H1 (cell line): ENCODE data around the gene MARCHF10. TPM values are rescaled to one million over a fixed set of nuclear protein-coding genes. Genes with fewer than 3 reads are reported as not detected.

Experiments
- CTCF ChIA-PET: fragments of 300-600 bp; sonication (Branson Sonifier 250); formaldehyde crosslinking; loops from one replicate; lab custom pipeline; 2021; ENCODE audit not compliant: partially characterized antibody; lab: Charles Lee
- POLR2A ChIA-PET: fragments of 300-600 bp; sonication (Branson Sonifier 250); formaldehyde crosslinking; loops from one replicate; lab custom pipeline; 2021; ENCODE audit warnings: inconsistent platforms; ENCODE audit not compliant: partially characterized antibody; lab: Charles Lee
- DNase-seq, 2 experiments: peaks; one replicate each; pipeline versions ENCODE4 v3.0.0 to v3.0.0-alpha.2; 2010 to 2022; ENCODE audit warnings: low spot score in 2 of 2, low read depth in 1 of 2, mixed read lengths in 1 of 2
- FAIRE-seq: peaks from 2 replicates; lab custom pipeline; 2011; peaks lifted over from hg19 to GRCh38; lab: Jason Lieb, UNC
- H2AFZ ChIP-seq: 2 replicates; pipeline ENCODE4 v1.8.1; 2012; ENCODE audit warnings: low read length, inconsistent platforms
- H2AK5ac ChIP-seq: 2 replicates; pipeline ENCODE4 v1.6.1; 2013; ENCODE audit warnings: low read depth, low read length
- H2BK120ac ChIP-seq: replicated peaks from 2 replicates; pipeline ENCODE3; 2013; ENCODE audit warnings: low read depth, low read length, inconsistent platforms
- H2BK12ac ChIP-seq: 2 replicates; pipeline ENCODE4 v1.6.1; 2013; ENCODE audit warnings: low read depth, low read length
- H2BK15ac ChIP-seq: 2 replicates; pipeline ENCODE4 v1.6.1; 2013; ENCODE audit warnings: low read length
- H2BK20ac ChIP-seq: 2 replicates; pipeline ENCODE4 v1.6.1; 2013; ENCODE audit warnings: low read length
- H2BK5ac ChIP-seq: 2 replicates; pipeline ENCODE4 v1.6.1; 2013; ENCODE audit warnings: low read depth, low read length
- H3K14ac ChIP-seq: 2 replicates; pipeline ENCODE4 v1.6.1; 2013; ENCODE audit warnings: inconsistent platforms; ENCODE audit not compliant: insufficient read length
- H3K18ac ChIP-seq: 2 replicates; pipeline ENCODE4 v1.6.1; 2013; ENCODE audit warnings: low read length; ENCODE audit errors: extremely low read depth
- H3K23ac ChIP-seq: 2 replicates; pipeline ENCODE4 v1.6.1; 2013; ENCODE audit warnings: inconsistent platforms; ENCODE audit not compliant: insufficient read length
- H3K23me2 ChIP-seq: 2 replicates; pipeline ENCODE4 v1.6.1; 2013; ENCODE audit warnings: low read depth, low read length
- H3K27ac ChIP-seq: 2 replicates; pipeline ENCODE4 v1.6.1; 2011; ENCODE audit warnings: low read depth, low read length, inconsistent platforms
- H3K27me3 ChIP-seq, 4 experiments: replicated peaks in 1 of 4; 1 replicate in 1 of 4; 2 replicates in 3 of 4; pipeline versions ENCODE4 v1.6.1 to v1.8.1; 2011 to 2013; ENCODE audit warnings: low read length in 3 of 4, mild to moderate bottlenecking in 3 of 4, inconsistent platforms in 2 of 4, mixed read lengths in 2 of 4, moderate library complexity in 1 of 4; ENCODE audit not compliant: control insufficient read depth in 3 of 4, insufficient read depth in 3 of 4; ENCODE audit errors: extremely low read depth in 1 of 4
- H3K36me3 ChIP-seq, 4 experiments: 2 replicates each; pipeline versions ENCODE4 v1.6.1 to v1.8.1; 2011 to 2013; ENCODE audit warnings: mild to moderate bottlenecking in 4 of 4, low read length in 3 of 4, moderate library complexity in 2 of 4, control low read depth in 1 of 4, inconsistent platforms in 1 of 4; ENCODE audit not compliant: insufficient read depth in 4 of 4, control insufficient read depth in 2 of 4
- H3K4ac ChIP-seq: replicated peaks from 2 replicates; pipeline ENCODE3; 2013; ENCODE audit warnings: low read length, low read depth, mixed read lengths, inconsistent platforms; ENCODE audit not compliant: insufficient read length
- H3K4me1 ChIP-seq, 4 experiments: replicated peaks in 1 of 4; 1 replicate in 1 of 4; 2 replicates in 3 of 4; pipeline versions ENCODE4 v1.6.1 to v1.8.1; 2011 to 2013; ENCODE audit warnings: low read length in 3 of 4, inconsistent platforms in 2 of 4, mixed read lengths in 1 of 4; ENCODE audit not compliant: insufficient read depth in 4 of 4, control insufficient read depth in 3 of 4
- H3K4me2 ChIP-seq, 2 experiments: 2 replicates each; pipeline versions ENCODE4 v1.6.1 to v1.8.1; 2011 to 2013; ENCODE audit warnings: low read depth in 2 of 2, low read length in 2 of 2, control low read depth in 1 of 2, inconsistent platforms in 1 of 2, mild to moderate bottlenecking in 1 of 2; ENCODE audit not compliant: insufficient read depth in 1 of 2
- H3K4me3 ChIP-seq, 4 experiments: fragments of 200-600, 300-600 bp in 1 of 4; sonication (generic), shearing (Covaris generic), sonication (Bioruptor Twin) in 1 of 4; 2 replicates each; pipeline versions ENCODE4 v1.5.1 to v1.8.1; 2011 to 2016; ENCODE audit warnings: low read length in 4 of 4, low read depth in 3 of 4, control low read depth in 2 of 4, inconsistent platforms in 2 of 4, mild to moderate bottlenecking in 2 of 4, mixed read lengths in 1 of 4, moderate library complexity in 1 of 4; ENCODE audit not compliant: insufficient read depth in 2 of 4; ENCODE audit errors: extremely low read depth in 1 of 4
- H3K56ac ChIP-seq: replicated peaks from 2 replicates; pipeline ENCODE3; 2013; ENCODE audit warnings: low read depth, mild to moderate bottlenecking, mixed read lengths, low read length, inconsistent platforms; ENCODE audit not compliant: insufficient read length
- H3K79me1 ChIP-seq: 2 replicates; pipeline ENCODE4 v1.6.1; 2013; ENCODE audit warnings: low read depth, low read length, control low read depth
- H3K79me2 ChIP-seq, 2 experiments: 2 replicates each; pipeline versions ENCODE4 v1.6.1 to v1.8.1; 2012 to 2013; ENCODE audit warnings: low read length in 2 of 2, mild to moderate bottlenecking in 2 of 2, inconsistent platforms in 1 of 2; ENCODE audit not compliant: insufficient read depth in 2 of 2, control insufficient read depth in 1 of 2
- H3K9ac ChIP-seq, 4 experiments: replicated peaks in 1 of 4; 1 replicate in 1 of 4; 2 replicates in 3 of 4; pipeline versions ENCODE4 v1.6.1 to v1.8.1; 2011 to 2013; ENCODE audit warnings: low read depth in 3 of 4, low read length in 3 of 4, control low read depth in 2 of 4, mild to moderate bottlenecking in 2 of 4, moderate library complexity in 2 of 4, inconsistent platforms in 1 of 4; ENCODE audit errors: extremely low read depth in 1 of 4
- H3K9me3 ChIP-seq, 2 experiments: 2 replicates each; pipeline versions ENCODE4 v1.6.1 to v1.8.1; 2012 to 2013; ENCODE audit warnings: mild to moderate bottlenecking in 2 of 2, moderate library complexity in 2 of 2, control low read depth in 1 of 2, inconsistent platforms in 1 of 2, low read depth in 1 of 2, low read length in 1 of 2, mixed read lengths in 1 of 2; ENCODE audit not compliant: insufficient read depth in 2 of 2
- H4K20me1 ChIP-seq, 2 experiments: replicated peaks in 1 of 2; 2 replicates each; pipeline versions ENCODE3 to v1.8.1; 2011 to 2013; ENCODE audit warnings: inconsistent platforms in 2 of 2, low read length in 2 of 2, mild to moderate bottlenecking in 1 of 2; ENCODE audit not compliant: insufficient read depth in 2 of 2, control insufficient read depth in 1 of 2
- H4K5ac ChIP-seq: 2 replicates; pipeline ENCODE4 v1.6.1; 2013; ENCODE audit warnings: low read length, low read depth, mixed read lengths, inconsistent platforms; ENCODE audit not compliant: insufficient read length
- H4K8ac ChIP-seq: 2 replicates; pipeline ENCODE4 v1.8.0; 2013; ENCODE audit warnings: mild to moderate bottlenecking, moderate library complexity, low read length, inconsistent platforms; ENCODE audit not compliant: insufficient read depth; ENCODE audit errors: extremely low read depth
- H4K91ac ChIP-seq: replicated peaks from 2 replicates; pipeline ENCODE3; 2013; ENCODE audit warnings: low read length, mixed read lengths, inconsistent platforms; ENCODE audit not compliant: insufficient read length
- CTBP2 ChIP-seq: IDR thresholded peaks from 2 replicates; pipeline ENCODE4 v1.7.0; 2011; ENCODE audit warnings: borderline replicate concordance, mild to moderate bottlenecking, moderate library complexity, mixed read lengths, low read length; ENCODE audit not compliant: insufficient read depth, insufficient read length
- FOSL1 ChIP-seq: IDR thresholded peaks from 2 replicates; pipeline ENCODE4 v1.6.1; 2011; ENCODE audit warnings: mild to moderate bottlenecking, low read depth, low read length, moderate library complexity; ENCODE audit not compliant: insufficient read depth
- WGBS, 2 experiments: shearing (Covaris generic) in 1 of 2; methylation state at CpG; one replicate each; pipeline versions ENCODE4 v1.1.6 to v1.1.7; 2013 to 2015; ENCODE audit warnings: low lambda C conversion rate in 2 of 2, mixed read lengths in 2 of 2, inconsistent platforms in 1 of 2, low coverage in 1 of 2, missing lambda C conversion rate in 1 of 2; ENCODE audit not compliant: insufficient replicate concordance in 2 of 2, insufficient coverage in 1 of 2, insufficient read length in 1 of 2; ENCODE audit errors: extremely low coverage in 1 of 2, missing lambda C conversion rate in 1 of 2; 5-methylcytosine and 5-hydroxymethylcytosine counted together
- polyA plus RNA-seq, 7 experiments: library from polyadenylated mRNA; depleted of rRNA in 3 of 7; stranded (reverse) in 5 of 7; unstranded in 2 of 7; fragments of >200 nt in 5 of 7; fragments of 200-250 nt in 2 of 7; gene quantifications; 1 replicate in 5 of 7; 2 replicates in 1 of 7; 4 replicates in 1 of 7; pipeline versions ENCODE4 v1.2.1 to v1.2.3, GENCODE V29; 2011 to 2013; ENCODE audit warnings: missing spikeins in 2 of 7, mixed read lengths in 2 of 7
- total RNA-seq: library from RNA; stranded (reverse); fragmentation: NEBNext Ultra II Directional; extraction: Animal tissue kit (Norgen Biotek cat#: 25700); gene quantifications from 2 replicates; pipeline ENCODE4 v1.2.1, GENCODE V29; 2021

Gene MARCHF10
- total and polyA plus RNA-seq, 2 of the 8 experiments (the other 6 are each of a cell fraction or from before 2014, with no cell fraction given), result 0.48 to 0.73 TPM

DNA sequence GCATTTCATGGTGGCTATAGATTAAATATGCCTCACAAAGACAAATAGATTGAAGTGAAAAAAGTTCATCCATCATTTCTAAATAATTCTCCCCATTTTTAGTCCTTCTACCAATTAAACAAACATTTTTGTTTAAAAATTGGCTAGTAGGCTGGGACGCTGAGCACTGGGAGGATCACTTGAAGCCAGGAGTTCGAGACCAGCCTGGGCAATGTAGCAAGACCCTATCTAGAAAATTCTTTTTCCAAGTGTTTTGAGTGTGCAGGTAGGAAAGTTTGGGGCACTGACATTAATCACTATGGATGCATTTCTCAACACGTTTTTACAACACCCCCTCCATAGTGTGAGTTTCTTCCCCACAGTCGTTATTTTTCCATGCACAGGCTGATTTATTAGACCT lies 123.9 kb downstream of the MARCHF10 start:
- Histone ChIP-seq H3K4me2 (no peak overlapping the region), H3K56ac (no peak overlapping the region), H3K9me3 (peaks cover 0 to 3% of the 10 kb centered on the region in 2 experiments; a peak in 2 of 4 replicates), H3K14ac (no peak overlapping the region), H3K36me3 (peaks cover 0 to 7% (median 3%) of the 10 kb centered on the region in 4 experiments; a peak in 3 of 8 replicates), H4K5ac (no peak overlapping the region), H3K4me1 (peaks cover 0 to 4% (median 0%) of the 10 kb centered on the region in 4 experiments; a peak in 2 of 7 replicates), H3K79me1 (no peaks in the 10 kb centered on the region), H3K23me2 (no peaks in the 10 kb centered on the region), H3K4me3 (no peak overlapping the region), H3K18ac (no peak overlapping the region), H2BK15ac (no peak overlapping the region), H4K20me1 (peaks cover 0 to 2% of the 10 kb centered on the region in 2 experiments), H2BK12ac (no peak overlapping the region), H4K91ac (no peak overlapping the region), H2BK5ac (no peak overlapping the region), H3K79me2 (no peaks in the 10 kb centered on the region), H2AK5ac (no peak overlapping the region), H3K27ac (no peak overlapping the region), H3K27me3 (no peaks in the 10 kb centered on the region), H2BK120ac (no peak overlapping the region), H2BK20ac (no peak overlapping the region), H2AFZ (no peak overlapping the region), H4K8ac (no peak overlapping the region), H3K4ac (no peak overlapping the region), H3K23ac (no peak overlapping the region), H3K9ac (no peak overlapping the region)
- no peak for TF ChIP-seq CTBP2
- no peak for TF ChIP-seq FOSL1
- FAIRE-seq, result no peak
- 88% methylated on average over 4 of the region's 4 CpGs; no CpG with 5 or more reads in 1 of the 2 experiments for WGBS, 2 experiments
- ChIA-PET POLR2A (no interaction called here), CTCF (no interaction called here)
- no peak for DNase-seq
